Measurements from ENCODE around the gene TMEM80.

TMEM80 gene

GRCh38 chr11:704228-704674, 8.6 kb downstream of the TMEM80 start:
- Histone ChIP-seq H3K9me3 (ENCODE audit: insufficient read depth, low read depth, low read length) (no peaks in the 10 kb centered on the region), H3K36me3 (ENCODE audit: insufficient read depth, low read length) (no peaks in the 10 kb centered on the region), H3F3A (ENCODE audit: low read depth) (no peaks in the 10 kb centered on the region), H3K4me2 (ENCODE audit: low read depth, low read length, poor library complexity, severe bottlenecking) (no peak overlapping the region), H3K4me1 (ENCODE audit: insufficient read depth, low read length, poor library complexity, severe bottlenecking) (peaks cover 32% of the 10 kb centered on the region), H2AFZ (ENCODE audit: low read length) (no peak overlapping the region), H3K9ac (ENCODE audit: low read depth, low read length, poor library complexity, severe bottlenecking) (no peak overlapping the region), H3K9me2 (replicated peaks; ENCODE audit: low read depth, low read length) (no peaks in the 10 kb centered on the region), H3K27me3 (ENCODE audit: insufficient read depth, low read length, poor library complexity, severe bottlenecking) (no peaks in the 10 kb centered on the region), H3K4me3 (ENCODE audit: low read length, poor library complexity, severe bottlenecking) (no peak overlapping the region), H3K79me2 (ENCODE audit: insufficient read depth, low read length) (no peaks in the 10 kb centered on the region), H4K20me1 (ENCODE audit: insufficient read depth, low read length, poor library complexity, severe bottlenecking) (no peaks in the 10 kb centered on the region)
- no peak for TF ChIP-seq CTCF (conservative IDR thresholded peaks at IDR 0.05; ENCODE audit: low read length)
- no peak for TF ChIP-seq EZH2phosphoT487 (IDR thresholded peaks at IDR 0.05; ENCODE audit: borderline replicate concordance)

GRCh38 chr11:704781-705645, 9.4 kb downstream of the TMEM80 start:
- H3K9me2 ChIP-seq (replicated peaks; ENCODE audit: low read depth, low read length) = no peaks in the 10 kb centered on the region
- no peaks in the 10 kb centered on the region for H3K27me3 ChIP-seq (ENCODE audit: insufficient read depth, low read length, poor library complexity, severe bottlenecking)
- H3K4me2 ChIP-seq (ENCODE audit: low read depth, low read length, poor library complexity, severe bottlenecking) = no peak overlapping the region
- no peaks in the 10 kb centered on the region for H3K9me3 ChIP-seq (ENCODE audit: insufficient read depth, low read depth, low read length)
- no peak overlapping the region for H3K4me3 ChIP-seq (ENCODE audit: low read length, poor library complexity, severe bottlenecking)
- peaks cover 32% of the 10 kb centered on the region for H3K4me1 ChIP-seq (ENCODE audit: insufficient read depth, low read length, poor library complexity, severe bottlenecking)
- no peaks in the 10 kb centered on the region for H4K20me1 ChIP-seq (ENCODE audit: insufficient read depth, low read length, poor library complexity, severe bottlenecking)
- H3K9ac ChIP-seq (ENCODE audit: low read depth, low read length, poor library complexity, severe bottlenecking) = no peak overlapping the region
- H3F3A ChIP-seq (ENCODE audit: low read depth) = no peaks in the 10 kb centered on the region
- H2AFZ ChIP-seq (ENCODE audit: low read length) = no peak overlapping the region
- H3K79me2 ChIP-seq (ENCODE audit: insufficient read depth, low read length) = no peaks in the 10 kb centered on the region
- TF ChIP-seq CTCF (conservative IDR thresholded peaks at IDR 0.05; ENCODE audit: low read length) (no peak), EZH2phosphoT487 (IDR thresholded peaks at IDR 0.05; ENCODE audit: borderline replicate concordance) (no peak)
- no peaks in the 10 kb centered on the region for H3K36me3 ChIP-seq (ENCODE audit: insufficient read depth, low read length)

GRCh38 chr11:705646-706438, 10.2 kb downstream of the TMEM80 start, which contains the start of gene EPS8L2:
TSS of gene EPS8L2 (plus strand) at chr11:706231. CDS start at chr11:709408, 3,177 bp downstream.
- Histone ChIP-seq H3K9ac (ENCODE audit: low read depth, low read length, poor library complexity, severe bottlenecking) (no peak within 1 kb of the TSS), H3K4me1 (ENCODE audit: insufficient read depth, low read length, poor library complexity, severe bottlenecking) (peaks cover 32% of the 10 kb centered on the region), H4K20me1 (ENCODE audit: insufficient read depth, low read length, poor library complexity, severe bottlenecking) (no peaks in the 10 kb centered on the region), H3K79me2 (ENCODE audit: insufficient read depth, low read length) (no peaks in the 10 kb centered on the region), H3F3A (ENCODE audit: low read depth) (no peaks in the 10 kb centered on the region), H3K36me3 (ENCODE audit: insufficient read depth, low read length) (no peaks in the 10 kb centered on the region), H3K9me3 (ENCODE audit: insufficient read depth, low read depth, low read length) (no peaks in the 10 kb centered on the region), H3K4me3 (ENCODE audit: low read length, poor library complexity, severe bottlenecking) (no peak within 1 kb of the TSS), H3K27me3 (ENCODE audit: insufficient read depth, low read length, poor library complexity, severe bottlenecking) (no peaks in the 10 kb centered on the region), H3K4me2 (ENCODE audit: low read depth, low read length, poor library complexity, severe bottlenecking) (no peak within 1 kb of the TSS), H3K9me2 (replicated peaks; ENCODE audit: low read depth, low read length) (no peaks in the 10 kb centered on the region), H2AFZ (ENCODE audit: low read length) (no peak within 1 kb of the TSS)
- TF ChIP-seq EZH2phosphoT487 (IDR thresholded peaks at IDR 0.05; ENCODE audit: borderline replicate concordance) (no peak), CTCF (conservative IDR thresholded peaks at IDR 0.05; ENCODE audit: low read length) (no peak)
